Heart left ventricle (tissue), 16 donors: ENCODE results near the gene ZNF280D. TPM values are rescaled to one million over a fixed set of nuclear protein-coding genes. Genes with fewer than 3 reads are reported as not detected.

Source experiments
- ATAC-seq, 4 donors: fragments of 200-7000 bp; cut with Tn5 transposase; one replicate each; pipeline ENCODE4 v1.9.1; 2020 to 2022; ENCODE audit warnings: moderate library complexity in 4 of 4, mild to moderate bottlenecking in 3 of 4, moderate number of reproducible peaks in 1 of 4
- DNase-seq, 5 donors: peaks; one replicate each; pipeline ENCODE4 v3.0.0-alpha.2; 2020
- H3K27ac ChIP-seq, 12 donors: fragments of 200-600 bp; sonication (generic) in 4 of 12; one replicate each; pipeline versions ENCODE4 v1.5.0 to v1.8.0; 2016 to 2022; ENCODE audit warnings: mild to moderate bottlenecking in 2 of 12
- H3K27me3 ChIP-seq, 9 donors: fragments of 200-600 bp; sonication (generic) in 2 of 9; one replicate each; pipeline versions ENCODE4 v1.5.1 to v1.8.0; 2016 to 2022; ENCODE audit warnings: mild to moderate bottlenecking in 3 of 9
- H3K36me3 ChIP-seq, 9 donors: fragments of 200-600 bp; sonication (generic) in 2 of 9; one replicate each; pipeline versions ENCODE4 v1.5.0 to v1.8.0; 2018 to 2022; ENCODE audit warnings: mild to moderate bottlenecking in 2 of 9
- H3K4me1 ChIP-seq, 12 donors: fragments of 200-600 bp; sonication (generic) in 4 of 12; one replicate each; pipeline versions ENCODE4 v1.5.0 to v1.8.0; 2016 to 2022; ENCODE audit warnings: mild to moderate bottlenecking in 3 of 12
- H3K4me3 ChIP-seq, 12 donors: fragments of 200-600 bp; sonication (generic) in 4 of 12; one replicate each; pipeline versions ENCODE4 v1.5.0 to v1.8.0; 2017 to 2022; ENCODE audit warnings: mild to moderate bottlenecking in 9 of 12, moderate library complexity in 4 of 12
- H3K9me3 ChIP-seq, 12 donors: fragments of 200-600 bp; sonication (generic) in 4 of 12; one replicate each; pipeline versions ENCODE4 v1.5.0 to v1.8.0; 2016 to 2022; ENCODE audit warnings: mild to moderate bottlenecking in 1 of 12
- POLR2A ChIP-seq, 2 donors: fragments of 450-650 bp; IDR thresholded peaks; one replicate each; pipeline ENCODE4 v1.6.1; 2017; ENCODE audit warnings: antibody characterized with exemption in 2 of 2, mild to moderate bottlenecking in 2 of 2, moderate library complexity in 2 of 2
- WGBS, 4 donors: extraction: QIAGEN DNeasy Blood & Tissue Kit in 2 of 4; methylation state at CpG; one replicate each; pipeline versions ENCODE4 v1.1.5 to v1.1.7; 2013 to 2018; 5-methylcytosine and 5-hydroxymethylcytosine counted together
- intact Hi-C, 10 donors: fragments of 100-400 bp; cut with DNase I; formaldehyde crosslinking; loops; one replicate each; pipeline versions ENCODE4 v1.11.1 to v1.14.2; 2022
- polyA plus RNA-seq, 2 donors: library from polyadenylated mRNA; stranded (reverse); fragments of 200-250 nt; gene quantifications; one replicate each; pipeline ENCODE4 v1.2.3, GENCODE V29; 2013
- total RNA-seq, 9 donors: library from RNA; depleted of rRNA in 2 of 9; stranded (reverse); fragments of >200 nt in 2 of 9; fragmentation: NEBNext Ultra II Directional in 3 of 9; extraction: Animal tissue kit (Norgen Biotek cat#: 25700) in 3 of 9; gene quantifications; one replicate each; pipeline versions ENCODE4 v1.1.0 to v1.2.4, GENCODE V29; 2016 to 2023
- TF ChIP-seq, protein P1 (sequence below), 12 donors: fragments of 200-600 bp; sonication (generic) in 4 of 12; IDR thresholded peaks; one replicate each; pipeline versions ENCODE4 v1.5.0 to v1.8.0; 2018 to 2022; ENCODE audit warnings: antibody characterized with exemption in 12 of 12, mild to moderate bottlenecking in 5 of 12
- donor health status: ischemic (EF 13 %, LVEDD 7.1; RV severe dilation, severe dysfunction).
- donor health status: healthy with polysubstance abuse.
- donor health status: DM: no; HTN: yes; CAD: no.
- donor health status: DM: no; HTN: no; CAD: no.
- donor health status: ischemic (EF 25% LVEDD 6.9; RV normal size, moderate dysfunction).
- donor health status: ischemic (EF 25% LVEDD 5.7; RV mildly dilated, moderate dysfunction).
- donor health status: healthy.
- donor health status: DM: yes; HTN: yes; CAD: no.
- donor health status: ischemic (EF 35%, LVEDD 5.7; RV mildly dilated, moderate dysfunction).
- donor health status: nonischemic (EF 11% LVEDD 7.7; RV severe dilation, severe dysfunction).
- donor health status: DM: yes; HTN: yes; CAD: no.
- donor health status: PGD.
- donor health status: ischemic (EF 29% LVEDD 5.4; RV normal size, mild dysfunction).
- donor health status: nonischemic (EF 23%, LVEDD 6.1; RV moderate dilation, normal function).

ZNF280D gene
- total and polyA plus RNA-seq, 11 donors = 7.0 to 32.8 (median 23.4) TPM

DNA sequence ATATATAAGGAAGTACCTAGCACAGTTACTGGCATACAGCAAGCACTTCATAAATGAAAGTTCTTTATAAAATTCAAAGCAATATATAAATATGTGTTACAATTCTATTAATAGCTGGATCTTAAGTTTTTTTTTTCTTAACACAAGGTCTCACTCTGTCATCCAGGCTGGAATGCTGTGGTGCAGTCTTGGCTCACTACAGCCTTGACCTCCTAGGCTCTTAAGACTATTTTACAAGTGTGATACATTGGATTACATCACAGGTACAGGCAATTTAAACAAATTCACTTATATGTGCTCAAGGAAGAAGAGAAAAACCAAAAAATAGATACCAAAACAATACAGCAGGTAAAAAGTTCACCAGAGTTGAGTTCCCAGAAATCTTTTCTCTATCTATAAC lies 60.6 kb downstream of the ZNF280D start:
- no peak for TF ChIP-seq POLR2A (IDR thresholded peaks at IDR 0.05)
- TF ChIP-seq, protein P1, sequence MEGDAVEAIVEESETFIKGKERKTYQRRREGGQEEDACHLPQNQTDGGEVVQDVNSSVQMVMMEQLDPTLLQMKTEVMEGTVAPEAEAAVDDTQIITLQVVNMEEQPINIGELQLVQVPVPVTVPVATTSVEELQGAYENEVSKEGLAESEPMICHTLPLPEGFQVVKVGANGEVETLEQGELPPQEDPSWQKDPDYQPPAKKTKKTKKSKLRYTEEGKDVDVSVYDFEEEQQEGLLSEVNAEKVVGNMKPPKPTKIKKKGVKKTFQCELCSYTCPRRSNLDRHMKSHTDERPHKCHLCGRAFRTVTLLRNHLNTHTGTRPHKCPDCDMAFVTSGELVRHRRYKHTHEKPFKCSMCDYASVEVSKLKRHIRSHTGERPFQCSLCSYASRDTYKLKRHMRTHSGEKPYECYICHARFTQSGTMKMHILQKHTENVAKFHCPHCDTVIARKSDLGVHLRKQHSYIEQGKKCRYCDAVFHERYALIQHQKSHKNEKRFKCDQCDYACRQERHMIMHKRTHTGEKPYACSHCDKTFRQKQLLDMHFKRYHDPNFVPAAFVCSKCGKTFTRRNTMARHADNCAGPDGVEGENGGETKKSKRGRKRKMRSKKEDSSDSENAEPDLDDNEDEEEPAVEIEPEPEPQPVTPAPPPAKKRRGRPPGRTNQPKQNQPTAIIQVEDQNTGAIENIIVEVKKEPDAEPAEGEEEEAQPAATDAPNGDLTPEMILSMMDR (IDR thresholded peaks at IDR 0.05) = no peak
- no peaks in the 10 kb centered on the region for H3K9me3 ChIP-seq
- intact Hi-C loops = no loop called here
- ATAC-seq (no peak), DNase-seq (no peak)
- no peak overlapping the region for H3K27ac ChIP-seq
- no peak overlapping the region for H3K4me3 ChIP-seq
- no peaks in the 10 kb centered on the region for H3K27me3 ChIP-seq
- H3K36me3 ChIP-seq = peaks cover 0 to 81% (median 55%) of the 10 kb centered on the region in 9 donors
- H3K4me1 ChIP-seq = peaks cover 0 to 10% (median 0%) of the 10 kb centered on the region in 12 donors

DNA sequence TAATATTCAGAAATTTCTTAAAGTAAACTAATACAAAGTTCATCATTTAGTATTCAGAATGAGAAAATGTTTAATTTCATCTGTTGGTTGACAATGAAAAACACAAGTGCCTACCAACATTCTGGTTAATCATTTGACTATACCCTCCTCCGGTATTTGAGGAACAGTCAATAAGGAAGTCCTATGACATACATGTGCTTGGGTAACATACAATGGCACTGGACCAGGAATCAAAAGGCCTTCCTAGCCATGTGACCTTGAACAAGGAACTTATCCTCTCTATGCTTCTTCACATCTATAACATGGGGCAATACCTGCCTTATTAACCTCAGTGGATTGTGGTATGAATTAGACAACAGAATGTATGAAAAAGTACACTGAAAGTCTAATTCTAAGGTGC lies 65.8 kb downstream of the ZNF280D start:
- no peak overlapping the region for H3K27ac ChIP-seq
- no peak for TF ChIP-seq POLR2A (IDR thresholded peaks at IDR 0.05)
- TF ChIP-seq, protein P1 (IDR thresholded peaks at IDR 0.05) = no peak
- H3K9me3 ChIP-seq = no peaks in the 10 kb centered on the region
- WGBS, 4 donors = 88 to 96% (median 92%) methylated on average over 1 of the region's 1 CpG
- no peak overlapping the region for H3K4me3 ChIP-seq
- DNase-seq = no peak
- H3K4me1 ChIP-seq = peaks cover 0 to under 1% (median 0%) of the 10 kb centered on the region in 12 donors
- peak in 2 of 4 donors; percentile 34 to 53 for ATAC-seq
- no peaks in the 10 kb centered on the region for H3K27me3 ChIP-seq
- peaks cover 0 to 84% (median 67%) of the 10 kb centered on the region in 9 donors for H3K36me3 ChIP-seq
- intact Hi-C loops = no loop called here

DNA sequence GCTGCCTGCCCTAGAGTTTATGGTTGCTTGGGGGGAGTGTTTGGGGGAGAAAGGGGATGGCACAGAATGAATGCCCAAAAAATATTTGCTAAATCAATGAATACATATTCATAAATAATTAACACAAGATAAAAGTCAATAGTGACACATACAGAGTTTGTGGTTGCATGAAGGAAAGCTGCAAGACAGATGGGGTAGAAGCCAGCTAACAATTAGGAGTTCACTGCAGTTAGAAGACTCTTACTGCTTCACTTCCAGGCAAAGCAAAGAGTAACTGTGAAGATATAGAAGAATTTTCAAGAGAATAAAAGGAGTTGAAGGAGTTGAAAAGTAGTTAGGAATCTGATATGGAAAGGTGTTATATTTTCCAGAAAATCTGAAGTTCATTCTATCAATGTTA lies 72.4 kb downstream of the ZNF280D start:
- no peak overlapping the region for H3K4me3 ChIP-seq
- no peak overlapping the region for H3K27ac ChIP-seq
- H3K27me3 ChIP-seq = no peaks in the 10 kb centered on the region
- TF ChIP-seq, protein P1 (IDR thresholded peaks at IDR 0.05) = no peak
- TF ChIP-seq POLR2A (IDR thresholded peaks at IDR 0.05) = no peak
- DNase-seq (no peak), ATAC-seq (no peak)
- intact Hi-C loops = no loop called here
- peaks cover 0 to 98% (median 56%) of the 10 kb centered on the region in 9 donors for H3K36me3 ChIP-seq
- H3K4me1 ChIP-seq = no peaks in the 10 kb centered on the region
- H3K9me3 ChIP-seq = no peaks in the 10 kb centered on the region

DNA sequence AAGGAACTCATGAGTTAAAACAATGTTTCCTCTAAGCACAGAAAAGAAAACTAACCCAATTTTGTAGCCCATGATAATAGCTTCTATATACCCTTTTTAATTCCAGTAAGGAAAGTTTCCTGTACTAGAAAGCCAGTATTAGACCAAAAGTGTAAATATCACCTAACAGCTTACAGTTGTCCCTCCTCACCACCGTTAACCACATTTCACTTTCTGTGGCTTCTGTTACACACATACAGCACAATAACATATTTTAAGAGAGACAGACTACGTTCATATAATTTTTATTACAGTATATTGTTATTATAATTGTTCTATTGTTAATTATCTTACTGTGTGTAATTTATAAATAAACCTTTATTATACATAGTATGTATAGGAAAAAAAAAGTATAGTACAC lies 74.1 kb downstream of the ZNF280D start:
- H3K27me3 ChIP-seq = no peaks in the 10 kb centered on the region
- DNase-seq (no peak), ATAC-seq (no peak)
- no peaks in the 10 kb centered on the region for H3K4me1 ChIP-seq
- intact Hi-C loops = no loop called here
- no peaks in the 10 kb centered on the region for H3K9me3 ChIP-seq
- no peak overlapping the region for H3K27ac ChIP-seq
- H3K36me3 ChIP-seq = peaks cover 0 to 84% (median 40%) of the 10 kb centered on the region in 9 donors
- WGBS, 4 donors = 82 to 93% (median 91%) methylated on average over 2 of the region's 2 CpGs
- TF ChIP-seq POLR2A (IDR thresholded peaks at IDR 0.05) = no peak
- TF ChIP-seq, protein P1 (IDR thresholded peaks at IDR 0.05) = no peak
- no peak overlapping the region for H3K4me3 ChIP-seq
